Stimulated activated CD4-positive, alpha-beta T cell treated with anti-CD3 and anti-CD28 coated beads, Interleukin-1b, Interleukin-23, amount 100 ng/mL, for 48 hours (primary cell): ENCODE results near the gene PRKCA.
A peak's percentile ranks its signal among the peaks of the same experiment; 100 is the strongest.

Experiments
- DNase-seq: peaks from one replicate; pipeline ENCODE4 v3.0.0-alpha.2; 2020

Gene PRKCA

GRCh38 chr17:66727634-66728570 is 425.5 kb downstream of the PRKCA start:
- peak; percentile 35 for DNase-seq

- no peak for DNase-seq
Measured at GRCh38 chr17:66730461-66730923, 428.1 kb downstream of the PRKCA start.

GRCh38 chr17:66733759-66734158 is 431.3 kb downstream of the PRKCA start:
- no peak for DNase-seq

- no peak for DNase-seq
Measured at GRCh38 chr17:66734186-66734943, 432.0 kb downstream of the PRKCA start.

- no peak for DNase-seq
Measured at GRCh38 chr17:66737524-66737923, 435.1 kb downstream of the PRKCA start.

GRCh38 chr17:66738301-66738700 is 435.9 kb downstream of the PRKCA start:
- DNase-seq, result no peak

- DNase-seq, result no peak
Measured at GRCh38 chr17:66739553-66739952, 437.1 kb downstream of the PRKCA start.

- no peak for DNase-seq
Measured at GRCh38 chr17:66740226-66740625, 437.8 kb downstream of the PRKCA start.

GRCh38 chr17:66743511-66743910 is 441.1 kb downstream of the PRKCA start:
- no peak for DNase-seq

GRCh38 chr17:66746736-66747135 is 444.3 kb downstream of the PRKCA start:
- DNase-seq, result no peak

- no peak for DNase-seq
Measured at GRCh38 chr17:66747578-66748275, 445.3 kb downstream of the PRKCA start.

GRCh38 chr17:66748578-66748977 is 446.2 kb downstream of the PRKCA start:
- DNase-seq, result no peak

GRCh38 chr17:66749217-66749832 is 446.9 kb downstream of the PRKCA start:
- DNase-seq, result no peak

- no peak for DNase-seq
Measured at GRCh38 chr17:66750116-66750515, 447.7 kb downstream of the PRKCA start.

GRCh38 chr17:66750781-66751543 is 448.5 kb downstream of the PRKCA start:
- DNase-seq, result no peak

GRCh38 chr17:66751771-66752170 is 449.4 kb downstream of the PRKCA start:
- no peak for DNase-seq

GRCh38 chr17:66752411-66752810 is 450.0 kb downstream of the PRKCA start:
- DNase-seq, result no peak

GRCh38 chr17:66753126-66753920 is 450.9 kb downstream of the PRKCA start:
- DNase-seq, result no peak

GRCh38 chr17:66755101-66755943 is 452.9 kb downstream of the PRKCA start:
- DNase-seq, result no peak

- DNase-seq, result no peak
Measured at GRCh38 chr17:66755944-66756290, 453.5 kb downstream of the PRKCA start.
